Upper lobe of right lung (tissue), 1 donor: ENCODE data around the gene SLC25A11. TPM values are rescaled to one million over a fixed set of nuclear protein-coding genes. Genes with fewer than 3 reads are reported as not detected.
A peak's percentile ranks its signal among the peaks of the same experiment; 100 is the strongest.

Experiments
- ATAC-seq: fragments of 200-7000 bp; cut with Tn5 transposase; one replicate; pipeline ENCODE4 v1.9.1; 2020; ENCODE audit warnings: mild to moderate bottlenecking, moderate library complexity
- DNase-seq: peaks from one replicate; pipeline ENCODE4 v3.0.0-alpha.2; 2020
- H3K27ac ChIP-seq: fragments of 200-600 bp; one replicate; pipeline ENCODE4 v1.8.0; 2022
- H3K27me3 ChIP-seq: fragments of 200-600 bp; one replicate; pipeline ENCODE4 v1.8.0; 2022; ENCODE audit warnings: mild to moderate bottlenecking
- H3K36me3 ChIP-seq: fragments of 200-600 bp; one replicate; pipeline ENCODE4 v1.8.0; 2022
- H3K4me1 ChIP-seq: fragments of 200-600 bp; one replicate; pipeline ENCODE4 v1.8.0; 2022
- H3K4me3 ChIP-seq: fragments of 200-600 bp; one replicate; pipeline ENCODE4 v1.8.0; 2022; ENCODE audit warnings: mild to moderate bottlenecking
- H3K9me3 ChIP-seq: fragments of 200-600 bp; one replicate; pipeline ENCODE4 v1.8.0; 2022
- CTCF ChIP-seq: fragments of 200-600 bp; IDR thresholded peaks from one replicate; pipeline ENCODE4 v1.8.0; 2022; ENCODE audit warnings: antibody characterized with exemption
- intact Hi-C: fragments of 100-400 bp; cut with DNase I; formaldehyde crosslinking; loops from one replicate; pipeline ENCODE4 v1.11.0; 2022
- total RNA-seq: library from RNA; stranded (reverse); fragmentation: NEBNext Ultra II Directional; extraction: Animal tissue kit (Norgen Biotek cat#: 25700); gene quantifications from one replicate; pipeline ENCODE4 v1.2.1, GENCODE V29; 2021
- donor health status: DM: no; HTN: yes; CAD: no; lungs with severe emphysema.

SLC25A11 gene
- total RNA-seq, 1 donor from 2014 or later, result 55.0 TPM

- intact Hi-C loops, result loop anchor here (10.0 kb wide), 1 partner anchor 164 kb away; no protein-coding TSS in a partner anchor
- DNase-seq, result peak; percentile 75
- no peaks in the 10 kb centered on the region for H3K9me3 ChIP-seq
- peaks cover 18% of the 10 kb centered on the region for H3K36me3 ChIP-seq
- TF ChIP-seq CTCF, result no peak
- ATAC-seq, result peak; percentile 2
- peaks cover 9% of the 10 kb centered on the region for H3K4me1 ChIP-seq
- no peak overlapping the region for H3K27ac ChIP-seq
- peaks cover 6% of the 10 kb centered on the region for H3K27me3 ChIP-seq
- H3K4me3 ChIP-seq, result peak overlapping the region; percentile 53
These were observed 39.4 kb downstream of the SLC25A11 start for GRCh38 chr17:4900231-4901107.

- Histone ChIP-seq H3K4me3 (peak within 1 kb of the TSS; percentile 53), H3K4me1 (peaks cover 9% of the 10 kb centered on the region), H3K27ac (no peak within 1 kb of the TSS), H3K9me3 (no peaks in the 10 kb centered on the region), H3K27me3 (peaks cover 6% of the 10 kb centered on the region), H3K36me3 (peaks cover 27% of the 10 kb centered on the region)
- ATAC-seq, result peak; percentile 80
- TF ChIP-seq CTCF, result no peak
- peak; percentile 95 for DNase-seq
- intact Hi-C loops, result loop anchor here (10.0 kb wide), 1 partner anchor 165 kb away; no protein-coding TSS in a partner anchor
These were observed 40.3 kb downstream of the SLC25A11 start, which contains the start of gene C17orf107 for GRCh38 chr17:4899341-4900230. Gene C17orf107 (plus strand): TSS chr17:4899536. CDS start chr17:4899763, 227 bp downstream.

GRCh38 chr17:4898927-4899326 lies 40.9 kb downstream of the SLC25A11 start:
- no peak overlapping the region for H3K27ac ChIP-seq
- ATAC-seq, result no peak
- intact Hi-C loops, result no loop called here

GRCh38 chr17:4898351-4898750 lies 41.5 kb downstream of the SLC25A11 start:
- ATAC-seq (no peak), DNase-seq (no peak)
- peaks cover 9% of the 10 kb centered on the region for H3K4me1 ChIP-seq
- intact Hi-C loops, result no loop called here
- H3K9me3 ChIP-seq, result no peaks in the 10 kb centered on the region
- TF ChIP-seq CTCF, result no peak
- no peak overlapping the region for H3K27ac ChIP-seq
- H3K27me3 ChIP-seq, result peaks cover 6% of the 10 kb centered on the region
- peaks cover 39% of the 10 kb centered on the region for H3K36me3 ChIP-seq
- H3K4me3 ChIP-seq, result no peak overlapping the region

More at GRCh38 chr17:4898927-4899326, 40.9 kb downstream of the SLC25A11 start:
- TF ChIP-seq CTCF, result no peak
- Histone ChIP-seq H3K9me3 (no peaks in the 10 kb centered on the region), H3K4me1 (peaks cover 9% of the 10 kb centered on the region), H3K27me3 (peaks cover 6% of the 10 kb centered on the region), H3K4me3 (peak overlapping the region; percentile 53), H3K36me3 (peaks cover 33% of the 10 kb centered on the region)
- no peak for DNase-seq

- H3K9me3 ChIP-seq, result no peaks in the 10 kb centered on the region
- no peak overlapping the region for H3K4me3 ChIP-seq
- peaks cover 9% of the 10 kb centered on the region for H3K4me1 ChIP-seq
- ATAC-seq, result no peak
- no peak for DNase-seq
- intact Hi-C loops, result no loop called here
- peaks cover 6% of the 10 kb centered on the region for H3K27me3 ChIP-seq
- H3K36me3 ChIP-seq, result peaks cover 45% of the 10 kb centered on the region
- H3K27ac ChIP-seq, result no peak overlapping the region
- TF ChIP-seq CTCF, result no peak
These were observed 42.1 kb downstream of the SLC25A11 start for GRCh38 chr17:4897785-4898184.
